Naive thymus-derived CD8-positive, alpha-beta T cell (primary cell): ENCODE data around the gene ZDHHC14. TPM values are rescaled to one million over a fixed set of nuclear protein-coding genes. Genes with fewer than 3 reads are reported as not detected.

Experiments used
- ATAC-seq, 2 donors: fragments of 150-1000 bp; cut with Tn5 transposase in 1 of 2; sonication (Bioruptor Pico), chemical (Tn5 transposase) in 1 of 2; 1 replicate in 1 of 2; 2 replicates in 1 of 2; pipeline ENCODE4 v1.10.0; 2021; ENCODE audit warnings: mild to moderate bottlenecking in 2 of 2, moderate library complexity in 2 of 2
- POLR2A ChIA-PET: fragments of 350-600 bp; sonication (Branson Sonifier 250); formaldehyde crosslinking; loops from one replicate; lab custom pipeline; 2021; ENCODE audit warnings: antibody characterized with exemption; lab: Charles Lee
- DNase-seq, 10 donors: peaks; one replicate each; pipeline versions ENCODE4 v3.0.0 to v3.0.0-alpha.2; 2020 to 2022
- H3K27ac Mint-ChIP-seq, 10 donors: one replicate each; pipeline ENCODE4 v1.8.0; 2020 to 2022; ENCODE audit warnings: mild to moderate bottlenecking in 10 of 10, mixed read lengths in 10 of 10, moderate library complexity in 4 of 10, inconsistent platforms in 1 of 10
- H3K27me3 Mint-ChIP-seq, 5 donors: one replicate each; pipeline ENCODE4 v1.8.0; 2021 to 2022; ENCODE audit warnings: mixed read lengths in 5 of 5
- H3K36me3 Mint-ChIP-seq, 3 donors: one replicate each; pipeline ENCODE4 v1.8.0; 2020 to 2022; ENCODE audit warnings: mixed read lengths in 3 of 3, mild to moderate bottlenecking in 2 of 3, inconsistent platforms in 1 of 3
- H3K4me1 Mint-ChIP-seq, 4 donors: one replicate each; pipeline ENCODE4 v1.8.0; 2021 to 2022; ENCODE audit warnings: mixed read lengths in 4 of 4
- H3K4me3 Mint-ChIP-seq, 10 donors: one replicate each; pipeline ENCODE4 v1.8.0; 2020 to 2022; ENCODE audit warnings: mild to moderate bottlenecking in 10 of 10, mixed read lengths in 10 of 10, moderate library complexity in 6 of 10, inconsistent platforms in 1 of 10
- H3K9me3 Mint-ChIP-seq, 9 donors: one replicate each; pipeline ENCODE4 v1.8.0; 2020 to 2022; ENCODE audit warnings: mixed read lengths in 9 of 9, mild to moderate bottlenecking in 3 of 9, inconsistent platforms in 1 of 9, moderate library complexity in 1 of 9
- polyA plus RNA-seq, 3 donors: library from polyadenylated mRNA; unstranded; fragments of 300-500 nt; fragmentation: Illumina TruSeq; gene quantifications; one replicate each; pipeline ENCODE4 v1.2.3, GENCODE V29; 2021
- total RNA-seq, 8 experiments: library from RNA in 2 of 8; stranded (reverse) in 2 of 8; gene quantifications; one replicate each; pipeline ENCODE4 v1.2.3 and lab custom pipeline; 2021 to 2026

Gene ZDHHC14
- total and polyA plus RNA-seq, 5 experiments from 2014 or later, result 0.09 to 1.9 (median 1.4) TPM

DNA sequence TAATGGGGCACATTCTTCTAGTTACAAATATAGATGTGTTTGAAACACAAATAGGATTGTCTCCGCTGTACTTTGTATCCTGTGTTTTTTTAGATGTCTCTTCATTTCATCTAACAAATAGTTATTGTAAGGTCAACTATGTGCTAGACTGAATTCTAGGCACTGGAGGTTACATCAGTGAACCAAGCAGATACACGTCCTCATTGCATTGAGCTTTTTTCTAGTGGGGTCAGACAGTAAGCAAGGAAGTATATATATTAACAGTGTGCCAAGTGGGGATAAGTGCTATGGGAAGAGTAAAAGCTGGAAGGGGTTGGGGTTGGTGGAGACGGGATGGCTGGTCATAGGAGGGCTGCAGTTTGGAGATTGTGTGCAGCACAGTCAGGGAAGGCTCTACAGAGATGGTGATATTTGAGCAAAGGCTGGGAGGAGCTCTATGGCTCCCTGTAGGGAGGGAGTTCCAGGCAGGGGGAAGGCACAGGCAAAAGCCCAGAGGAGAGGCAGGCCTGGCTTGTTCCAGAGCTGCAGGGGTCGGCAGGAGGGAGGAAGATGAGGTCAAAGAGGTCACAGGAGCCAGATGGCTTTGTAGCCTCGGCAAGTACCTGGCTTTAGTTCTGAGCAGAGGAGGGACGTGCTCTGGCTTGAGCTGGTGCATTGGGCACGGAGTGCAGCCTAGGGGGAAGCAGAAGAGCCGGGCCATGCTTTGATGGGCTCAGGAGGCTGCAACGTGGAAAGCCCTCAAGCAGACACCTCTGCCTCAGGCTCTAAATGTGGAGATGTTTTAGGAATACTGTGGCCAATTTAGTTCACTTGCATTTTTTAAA, 152.3 kb downstream of the ZDHHC14 start:
- no peak for ATAC-seq
- Mint-ChIP-seq H3K36me3 (no peaks in the 10 kb centered on the region), H3K4me1 (peaks cover 14 to 48% (median 31%) of the 10 kb centered on the region in 4 donors), H3K27me3 (no peaks in the 10 kb centered on the region), H3K9me3 (no peaks in the 10 kb centered on the region), H3K27ac (peak overlapping the region in 3 of 10 donors; percentile 23 to 69 (median 56)), H3K4me3 (peak overlapping the region in 1 of 10 donors; percentile 70)
- DNase-seq, result no peak
- POLR2A ChIA-PET, result no interaction called here

- no peaks in the 10 kb centered on the region for H3K36me3 Mint-ChIP-seq
- POLR2A ChIA-PET, result no interaction called here
- H3K9me3 Mint-ChIP-seq, result no peaks in the 10 kb centered on the region
- H3K4me3 Mint-ChIP-seq, result no peak overlapping the region
- H3K27ac Mint-ChIP-seq, result peak overlapping the region in 2 of 10 donors; percentile 63 to 76
- H3K4me1 Mint-ChIP-seq, result peaks cover 20 to 52% (median 40%) of the 10 kb centered on the region in 4 donors
- ATAC-seq (no peak), DNase-seq (no peak)
- no peaks in the 10 kb centered on the region for H3K27me3 Mint-ChIP-seq
These were observed 153.3 kb downstream of the ZDHHC14 start for GRCh38 chr6:157534134-157534871.

GRCh38 chr6:157534977-157535339, 154.0 kb downstream of the ZDHHC14 start:
- H3K4me1 Mint-ChIP-seq, result peaks cover 20 to 55% (median 43%) of the 10 kb centered on the region in 4 donors

GRCh38 chr6:157535340-157536222, 154.6 kb downstream of the ZDHHC14 start:
- peaks cover 20 to 61% (median 43%) of the 10 kb centered on the region in 4 donors for H3K4me1 Mint-ChIP-seq
- no peaks in the 10 kb centered on the region for H3K36me3 Mint-ChIP-seq
- no peaks in the 10 kb centered on the region for H3K9me3 Mint-ChIP-seq
- H3K4me3 Mint-ChIP-seq, result peak overlapping the region in 8 of 10 donors; percentile 26 to 65 (median 48)
- peak overlapping the region in 8 of 10 donors; percentile 9 to 90 (median 56) for H3K27ac Mint-ChIP-seq
- ATAC-seq (peak; percentile 33 to 53), DNase-seq (peak in 2 of 10 donors; percentile 24 to 30)
- POLR2A ChIA-PET, result no interaction called here
- no peaks in the 10 kb centered on the region for H3K27me3 Mint-ChIP-seq

More at GRCh38 chr6:157534977-157535339, 154.0 kb downstream of the ZDHHC14 start:
- POLR2A ChIA-PET, result no interaction called here
- Mint-ChIP-seq H3K4me3 (peak overlapping the region in 1 of 10 donors; percentile 65), H3K36me3 (no peaks in the 10 kb centered on the region), H3K9me3 (no peaks in the 10 kb centered on the region), H3K27ac (peak overlapping the region in 4 of 10 donors; percentile 38 to 83 (median 70)), H3K27me3 (no peaks in the 10 kb centered on the region)
- ATAC-seq (no peak), DNase-seq (no peak)

GRCh38 chr6:157536223-157536545, 155.2 kb downstream of the ZDHHC14 start:
- Mint-ChIP-seq H3K4me3 (peak overlapping the region in 8 of 10 donors; percentile 15 to 64 (median 46)), H3K27me3 (no peaks in the 10 kb centered on the region), H3K9me3 (no peaks in the 10 kb centered on the region), H3K4me1 (peaks cover 20 to 62% (median 43%) of the 10 kb centered on the region in 4 donors), H3K36me3 (no peaks in the 10 kb centered on the region), H3K27ac (peak overlapping the region in 8 of 10 donors; percentile 9 to 90 (median 59))
- DNase-seq (peak in 1 of 10 donors; percentile 22), ATAC-seq (no peak)
- POLR2A ChIA-PET, result no interaction called here

DNA sequence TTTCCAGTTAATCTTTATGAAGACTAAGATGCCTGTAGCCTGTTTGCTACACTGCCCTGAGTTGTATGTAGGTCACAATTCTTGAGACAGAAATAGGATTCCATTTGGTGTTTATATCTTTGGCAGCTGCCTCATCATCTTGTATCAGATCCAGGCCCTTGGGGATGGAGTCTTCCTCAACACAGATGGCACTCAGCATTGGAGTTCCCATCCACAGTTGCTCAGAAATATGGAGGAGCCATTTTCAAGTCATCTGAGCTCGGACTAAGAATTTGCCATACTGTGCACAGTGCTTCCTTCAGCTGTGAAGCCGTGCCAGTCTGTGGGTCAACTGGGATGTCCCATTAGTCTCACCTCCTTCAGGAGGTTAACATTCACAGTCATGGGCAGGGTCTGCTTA, 156.6 kb downstream of the ZDHHC14 start:
- DNase-seq, result no peak
- peaks cover 0 to 3% (median 0%) of the 10 kb centered on the region in 5 donors for H3K27me3 Mint-ChIP-seq
- ATAC-seq, result no peak
- POLR2A ChIA-PET, result no interaction called here
- no peaks in the 10 kb centered on the region for H3K36me3 Mint-ChIP-seq
- H3K9me3 Mint-ChIP-seq, result no peaks in the 10 kb centered on the region
- peak overlapping the region in 4 of 10 donors; percentile 25 to 71 (median 38) for H3K27ac Mint-ChIP-seq
- peak overlapping the region in 2 of 10 donors; percentile 7 to 9 for H3K4me3 Mint-ChIP-seq
- peaks cover 20 to 67% (median 43%) of the 10 kb centered on the region in 4 donors for H3K4me1 Mint-ChIP-seq

- peak overlapping the region in 6 of 10 donors; percentile 60 to 79 (median 71) for H3K27ac Mint-ChIP-seq
- H3K27me3 Mint-ChIP-seq, result peaks cover 0 to 3% (median 0%) of the 10 kb centered on the region in 5 donors
- ATAC-seq (no peak), DNase-seq (no peak)
- peak overlapping the region in 1 of 10 donors; percentile 6 for H3K4me3 Mint-ChIP-seq
- POLR2A ChIA-PET, result no interaction called here
- no peaks in the 10 kb centered on the region for H3K36me3 Mint-ChIP-seq
- peaks cover 20 to 66% (median 42%) of the 10 kb centered on the region in 4 donors for H3K4me1 Mint-ChIP-seq
- no peaks in the 10 kb centered on the region for H3K9me3 Mint-ChIP-seq
These were observed 157.2 kb downstream of the ZDHHC14 start for GRCh38 chr6:157538168-157538567.

DNA sequence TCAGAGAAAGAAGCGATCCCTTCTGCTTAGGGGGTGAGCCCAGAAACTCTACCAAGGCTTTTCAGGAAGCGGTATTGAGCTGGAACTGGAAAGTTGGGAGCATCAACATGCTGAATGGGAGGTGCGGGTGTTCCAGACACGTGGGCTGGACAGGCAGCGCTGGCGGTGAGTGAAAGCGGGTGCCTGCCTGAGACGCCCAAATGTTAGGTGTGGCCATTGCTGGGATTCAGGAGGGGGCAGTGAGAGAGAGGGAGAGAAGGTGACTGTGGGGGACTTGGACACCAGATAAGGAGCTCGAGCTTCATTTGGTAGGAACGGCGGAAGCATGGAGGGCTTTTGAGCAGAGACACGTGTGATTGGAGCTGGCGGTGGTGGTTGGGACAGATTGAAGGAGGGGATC, 157.7 kb downstream of the ZDHHC14 start:
- Mint-ChIP-seq H3K27me3 (peaks cover 0 to 3% (median 0%) of the 10 kb centered on the region in 5 donors), H3K4me1 (peaks cover 17 to 64% (median 41%) of the 10 kb centered on the region in 4 donors), H3K4me3 (no peak overlapping the region), H3K27ac (peak overlapping the region in 5 of 10 donors; percentile 50 to 71 (median 66)), H3K36me3 (no peaks in the 10 kb centered on the region), H3K9me3 (no peaks in the 10 kb centered on the region)
- POLR2A ChIA-PET, result no interaction called here
- ATAC-seq (no peak), DNase-seq (no peak)

- H3K4me1 Mint-ChIP-seq, result peaks cover 17 to 61% (median 41%) of the 10 kb centered on the region in 4 donors
- POLR2A ChIA-PET, result no interaction called here
- peaks cover 0 to 3% (median 0%) of the 10 kb centered on the region in 5 donors for H3K27me3 Mint-ChIP-seq
- H3K36me3 Mint-ChIP-seq, result no peaks in the 10 kb centered on the region
- no peak overlapping the region for H3K27ac Mint-ChIP-seq
- no peak for DNase-seq
- H3K9me3 Mint-ChIP-seq, result no peaks in the 10 kb centered on the region
- ATAC-seq, result no peak
- H3K4me3 Mint-ChIP-seq, result no peak overlapping the region
These were observed 158.4 kb downstream of the ZDHHC14 start for GRCh38 chr6:157539421-157539822.

DNA sequence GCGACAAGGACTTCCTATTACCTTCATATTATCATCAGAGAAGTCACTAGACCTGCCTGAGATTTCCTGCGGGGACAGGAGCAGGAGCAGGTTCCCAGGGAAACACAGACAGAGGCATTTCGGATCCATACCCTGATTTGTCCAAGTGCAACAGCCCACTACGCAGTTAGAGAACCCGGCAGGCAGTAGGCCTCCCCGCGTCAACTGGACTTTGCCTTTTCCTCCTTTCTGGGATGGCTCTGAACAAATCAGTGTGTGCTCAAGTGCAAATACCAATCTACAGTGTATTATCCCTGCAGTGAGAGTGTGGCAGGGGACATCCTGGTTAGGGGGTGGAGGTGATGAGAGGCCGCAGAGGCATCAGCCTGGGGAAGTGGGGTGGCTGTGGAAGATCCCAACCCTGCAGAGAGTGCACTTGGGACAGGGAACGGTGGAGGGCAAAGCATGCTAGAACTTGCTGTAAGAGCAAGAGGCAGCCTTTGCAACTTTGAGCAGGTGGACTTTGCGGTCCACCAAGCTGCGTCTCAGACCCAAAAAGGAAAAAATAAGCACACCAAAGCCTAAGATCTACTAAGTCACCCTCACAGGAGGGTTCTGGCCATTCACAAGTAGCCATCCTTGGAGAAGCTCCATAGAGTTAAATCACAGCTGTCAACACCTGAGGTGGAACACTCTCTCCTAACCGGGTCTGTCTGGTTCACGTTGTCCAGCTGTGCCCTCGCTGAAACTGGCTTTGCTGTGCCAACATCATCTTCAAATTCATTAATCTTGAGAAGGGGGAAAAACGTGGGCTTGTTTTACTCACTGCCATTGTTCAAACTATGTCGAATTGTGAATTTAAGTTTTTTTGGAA, 159.1 kb downstream of the ZDHHC14 start:
- Mint-ChIP-seq H3K9me3 (peaks cover 0 to 4% (median 0%) of the 10 kb centered on the region in 9 donors), H3K4me1 (peaks cover 17 to 56% (median 36%) of the 10 kb centered on the region in 4 donors), H3K36me3 (peaks cover 0 to 5% (median 0%) of the 10 kb centered on the region in 3 donors), H3K27me3 (peaks cover 0 to 3% (median 0%) of the 10 kb centered on the region in 5 donors), H3K4me3 (no peak overlapping the region), H3K27ac (no peak overlapping the region)
- ATAC-seq (no peak), DNase-seq (no peak)
- POLR2A ChIA-PET, result no interaction called here

- H3K36me3 Mint-ChIP-seq, result peaks cover 0 to 6% (median 0%) of the 10 kb centered on the region in 3 donors
- H3K4me1 Mint-ChIP-seq, result peaks cover 8 to 42% (median 21%) of the 10 kb centered on the region in 4 donors
- POLR2A ChIA-PET, result no interaction called here
- H3K9me3 Mint-ChIP-seq, result peaks cover 0 to 4% (median 0%) of the 10 kb centered on the region in 9 donors
- DNase-seq, result no peak
- H3K4me3 Mint-ChIP-seq, result no peak overlapping the region
- H3K27me3 Mint-ChIP-seq, result peaks cover 0 to 3% (median 0%) of the 10 kb centered on the region in 5 donors
- no peak overlapping the region for H3K27ac Mint-ChIP-seq
- ATAC-seq, result no peak
These were observed 160.8 kb downstream of the ZDHHC14 start for GRCh38 chr6:157541618-157542413.
